Measurements from ENCODE around the gene RUBCN. TPM values are rescaled to one million over a fixed set of nuclear protein-coding genes. Genes with fewer than 3 reads are reported as not detected.

The RUBCN gene
- total and polyA plus RNA-seq, 10 of the 15 experiments (the other 5 are each of a cell fraction or from before 2014, with no cell fraction given) = 15.5 to 79.9 (median 40.4) TPM

DNA sequence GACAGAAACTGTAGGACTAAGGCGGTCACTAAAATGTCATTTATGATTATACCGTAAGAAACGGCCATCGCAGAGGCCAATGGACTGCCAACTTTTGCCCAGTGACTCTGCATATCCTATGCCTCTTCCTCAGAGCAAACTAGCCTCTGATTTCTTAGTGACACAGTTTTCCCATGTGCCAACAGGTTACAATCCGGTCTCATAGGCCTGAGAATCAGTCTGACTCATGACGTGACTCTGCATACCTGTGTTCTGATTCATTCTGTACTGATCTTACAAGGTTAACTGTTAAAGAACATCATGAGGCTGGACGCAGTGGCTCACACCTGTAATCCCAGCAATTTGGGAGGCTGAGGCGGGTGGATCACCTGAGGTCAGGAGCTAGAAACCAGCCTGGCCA is 17.8 kb downstream of the RUBCN start (continued):
- TF ChIP-seq, protein P1, sequence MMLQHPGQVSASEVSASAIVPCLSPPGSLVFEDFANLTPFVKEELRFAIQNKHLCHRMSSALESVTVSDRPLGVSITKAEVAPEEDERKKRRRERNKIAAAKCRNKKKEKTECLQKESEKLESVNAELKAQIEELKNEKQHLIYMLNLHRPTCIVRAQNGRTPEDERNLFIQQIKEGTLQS (IDR thresholded peaks at IDR 0.05; ENCODE audit: borderline replicate concordance, extremely low read depth, low read depth, low read length) = no peak

DNA sequence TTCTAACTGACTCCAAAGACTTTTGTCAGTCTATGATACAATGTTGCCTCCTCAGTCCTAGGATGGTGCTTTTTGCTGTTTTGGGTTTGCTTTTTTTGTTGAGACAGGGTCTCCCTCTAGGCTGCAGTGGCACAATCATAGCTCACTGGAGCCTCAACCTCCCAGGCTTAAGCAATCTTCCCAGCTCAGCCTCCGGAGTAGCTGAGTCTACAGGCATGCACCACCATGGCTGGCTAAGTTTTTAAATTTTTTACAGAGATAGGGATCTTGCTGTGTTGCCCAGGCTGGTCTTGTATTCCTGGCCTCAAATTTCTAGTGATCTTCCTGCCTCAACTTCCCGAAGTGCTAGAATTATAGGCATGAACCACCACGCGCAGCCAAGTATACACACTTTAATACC is 22.5 kb downstream of the RUBCN start:
- H3K4me2 ChIP-seq (ENCODE audit: control insufficient read depth, insufficient read depth) = peak overlapping the region; percentile 84
- peak overlapping the region; percentile 5; the same call in 1 of the 2 replicates for H3K4me3 ChIP-seq
- FAIRE-seq = no peak
- ChIA-PET CTCF (interaction anchor here (1.2 to 5.1 kb wide), 4 partner anchors 10 to 69 kb away, joined by 3 to 37 read pairs (median 10); partner anchors contain the start of gene RUBCN), POLR2A (interaction anchor here (1.4 to 6.0 kb wide), 5 partner anchors 8 to 79 kb away, joined by 3 to 72 read pairs (median 4); partner anchors contain the start of gene RUBCN), SMC1A (ENCODE audit: uncharacterized antibody, unreplicated experiment) (interaction anchor here (0.6 to 8.1 kb wide), 10 partner anchors 12 to 86 kb away, joined by 3 to 163 read pairs (median 12); partner anchors contain the start of genes FYTTD1 and RUBCN), RAD21 (ENCODE audit: unreplicated experiment) (interaction anchor here (2.4 to 5.8 kb wide), 5 partner anchors 11 to 79 kb away, joined by 7 to 59 read pairs (median 14); partner anchors contain the start of genes LRCH3 and RUBCN)
- H3K36me3 ChIP-seq (ENCODE audit: control insufficient read depth in 2 of 2, insufficient read depth in 2 of 2, low read length in 1 of 2) = peaks cover 8 to 24% of the 10 kb centered on the region in 2 experiments
- DNase-seq (ENCODE audit: low read depth, low spot score) = no peak
- no peak for ATAC-seq
- H2AFZ ChIP-seq (ENCODE audit: control insufficient read depth, low read depth, low read length) = no peak overlapping the region
- no TSS peak for BruUV-seq (replicated peaks)
- TF ChIP-seq E2F4 (IDR thresholded peaks at IDR 0.05; ENCODE audit: low read depth, low read length) = no peak
- TF ChIP-seq FOXM1 (IDR thresholded peaks at IDR 0.05; ENCODE audit: low read depth, low read length) = no peak
- TF ChIP-seq MTA3 (IDR thresholded peaks at IDR 0.05; ENCODE audit: borderline replicate concordance, low read length) = no peak
- no peak for TF ChIP-seq HDGF (IDR thresholded peaks at IDR 0.05)
- no peak for TF ChIP-seq STAT1 (conservative IDR thresholded peaks at IDR 0.05)
- TF ChIP-seq EP300 (IDR thresholded peaks at IDR 0.05; ENCODE audit: borderline replicate concordance in 1 of 2, control insufficient read depth in 1 of 2, low read depth in 2 of 2, low read length in 2 of 2) = no peak
- no peak for TF ChIP-seq FOS (IDR thresholded peaks at IDR 0.05; ENCODE audit: borderline replicate concordance, extremely low read depth, insufficient read length)
- TF ChIP-seq YY1 (IDR thresholded peaks at IDR 0.05; ENCODE audit: low read depth, low read length) = no peak
- no peak for TF ChIP-seq JUNB (IDR thresholded peaks at IDR 0.05)
- TF ChIP-seq MLLT1 (IDR thresholded peaks at IDR 0.05) = no peak
- TF ChIP-seq SMAD5 (IDR thresholded peaks at IDR 0.05; ENCODE audit: low read depth) = no peak
- H3K27ac ChIP-seq (ENCODE audit: control insufficient read depth, insufficient read depth) = peak overlapping the region; percentile 95
- H3K9me3 ChIP-seq (replicated peaks; ENCODE audit: control insufficient read depth, insufficient read depth, low read length) = no peaks in the 10 kb centered on the region; the same call in 2 of the 3 replicates
- no peaks in the 10 kb centered on the region for H4K20me1 ChIP-seq (ENCODE audit: control insufficient read depth, insufficient read depth)
- intact Hi-C loops (cut with micrococcal nuclease; ENCODE audit: unreplicated experiment) (loop anchor here (5.0 kb wide), 1 partner anchor 38 kb away; no protein-coding TSS in a partner anchor), in situ Hi-C loops (cut with MboI) (no loop called here)
- peak overlapping the region; percentile 40; the same call in 1 of the 2 replicates for H3K9ac ChIP-seq (ENCODE audit: control insufficient read depth, insufficient read depth, low read length)
- WGBS (ENCODE audit: insufficient coverage, insufficient replicate concordance, low lambda C conversion rate, missing lambda C conversion rate) = 99% methylated on average over 4 of the region's 4 CpGs
- H3K4me1 ChIP-seq (ENCODE audit: control insufficient read depth, insufficient read depth, low read length) = peaks cover 39% of the 10 kb centered on the region
- no peaks in the 10 kb centered on the region for H3K27me3 ChIP-seq (replicated peaks in 1 of 2; ENCODE audit: control insufficient read depth in 2 of 2, insufficient read depth in 2 of 2, low read length in 1 of 2)
- peaks cover 67% of the 10 kb centered on the region for H3K79me2 ChIP-seq (ENCODE audit: control insufficient read depth, insufficient read depth, low read length)

Data from GM12878 (cell line).